HG02885 (cell line): ENCODE measurements around the gene ANKRD7.
"Not testable (repeated sequence)": the region's sequence is repeated elsewhere in the genome, so short reads cannot be mapped to it uniquely, and the experiment has no call there.

ENCODE experiments used
- ATAC-seq: cut with Tn5 transposase; IDR thresholded peaks from one replicate; pipeline ENCODE4 v1.9.1; 2021; ENCODE audit warnings: mild to moderate bottlenecking; ENCODE audit not compliant: unreplicated experiment, poor library complexity

Gene ANKRD7

DNA sequence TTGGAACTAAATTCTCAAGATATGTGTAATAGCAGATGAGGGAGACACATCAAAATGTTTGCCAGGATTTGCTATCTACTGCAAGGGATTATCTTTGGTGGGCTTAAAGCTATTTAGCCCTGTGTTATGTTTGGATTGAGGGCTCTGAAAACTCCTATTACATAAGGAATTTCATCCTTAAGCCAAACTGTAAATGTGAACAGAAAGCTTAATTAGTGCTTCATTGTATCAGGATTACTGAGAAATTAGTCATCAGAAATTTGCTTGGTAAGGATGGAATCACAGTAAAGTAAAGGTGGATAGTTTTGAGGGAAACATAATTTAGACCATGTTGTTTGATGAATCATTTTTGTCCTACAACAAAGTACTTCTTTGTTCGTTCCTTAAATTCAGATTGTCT, 8.3 kb downstream of the ANKRD7 start:
- ATAC-seq, result no peak

- ATAC-seq, result no peak
Measured at GRCh38 chr7:118233799-118234198, 9.3 kb downstream of the ANKRD7 start.

DNA sequence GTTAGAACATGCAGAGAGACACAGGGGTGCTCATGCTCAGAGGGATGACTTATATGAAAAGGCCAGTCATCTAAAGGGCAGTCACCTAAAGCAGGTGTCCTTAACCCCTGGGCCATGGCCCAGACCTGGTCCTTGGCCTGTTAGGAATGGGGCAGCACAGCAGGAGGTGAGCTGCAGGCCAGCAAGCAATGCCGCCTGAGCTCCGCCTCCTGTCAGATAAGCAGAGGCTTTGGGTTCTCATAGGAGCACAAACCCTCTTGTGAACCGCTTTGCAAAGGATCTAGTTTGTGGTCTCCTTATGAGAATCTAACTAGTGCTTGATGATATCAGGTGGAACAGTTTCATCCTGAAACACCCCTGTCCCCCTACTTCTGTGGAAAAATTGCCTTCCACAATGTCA, 14.5 kb downstream of the ANKRD7 start:
- ATAC-seq, result no peak

GRCh38 chr7:118240320-118240719, 15.8 kb downstream of the ANKRD7 start:
- ATAC-seq, result not testable (repeated sequence)

DNA sequence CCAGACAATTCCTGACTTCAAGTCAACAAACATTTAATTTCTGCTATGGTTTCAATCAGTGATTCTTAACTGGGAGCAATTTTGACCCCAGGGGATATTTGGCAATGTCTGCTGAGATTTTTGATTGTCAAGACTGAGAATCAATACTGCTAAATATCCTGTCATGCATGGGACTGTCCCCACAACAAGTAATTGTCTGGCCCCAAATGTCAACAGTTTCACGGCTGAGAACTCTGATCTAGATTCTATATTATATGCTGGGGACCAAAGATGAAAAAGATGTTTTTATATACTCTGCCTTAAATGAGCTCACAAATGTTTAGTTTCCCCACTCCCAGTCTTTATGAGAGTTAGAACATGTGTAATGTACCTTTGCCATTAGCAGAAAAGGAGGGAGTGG, 19.2 kb downstream of the ANKRD7 start:
- ATAC-seq, result no peak

- ATAC-seq, result peak; percentile 72
Measured at GRCh38 chr7:118245267-118246040, 20.9 kb downstream of the ANKRD7 start.

DNA sequence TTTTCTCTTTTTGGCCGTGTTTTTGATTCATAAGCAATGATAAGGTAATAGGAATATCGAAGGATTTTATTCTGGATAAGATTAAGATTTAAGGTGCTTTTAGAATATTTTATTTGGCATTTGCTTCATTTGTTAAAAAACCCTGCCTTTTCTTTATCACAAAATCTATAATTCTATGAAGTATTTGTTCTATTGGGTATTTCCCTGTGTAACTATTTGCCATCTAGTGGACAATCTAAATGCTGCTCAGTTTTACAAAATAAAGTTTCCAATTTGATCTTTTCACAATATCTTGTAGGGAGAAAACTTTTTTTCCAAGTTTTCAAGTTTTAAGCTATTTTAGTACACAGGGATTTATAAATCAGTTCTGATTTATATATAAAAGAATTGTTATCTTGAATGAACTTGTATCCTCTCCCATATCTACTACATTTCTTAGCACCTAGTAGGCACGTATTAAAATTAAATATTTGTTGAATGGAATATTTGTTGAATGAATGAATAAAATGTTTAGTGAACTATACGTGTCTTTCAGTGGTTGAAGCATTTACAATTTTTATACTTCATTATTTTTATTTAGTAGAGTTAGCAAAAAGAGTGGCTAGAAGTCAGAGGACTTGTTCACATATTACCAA, 26.5 kb downstream of the ANKRD7 start:
- no peak for ATAC-seq

DNA sequence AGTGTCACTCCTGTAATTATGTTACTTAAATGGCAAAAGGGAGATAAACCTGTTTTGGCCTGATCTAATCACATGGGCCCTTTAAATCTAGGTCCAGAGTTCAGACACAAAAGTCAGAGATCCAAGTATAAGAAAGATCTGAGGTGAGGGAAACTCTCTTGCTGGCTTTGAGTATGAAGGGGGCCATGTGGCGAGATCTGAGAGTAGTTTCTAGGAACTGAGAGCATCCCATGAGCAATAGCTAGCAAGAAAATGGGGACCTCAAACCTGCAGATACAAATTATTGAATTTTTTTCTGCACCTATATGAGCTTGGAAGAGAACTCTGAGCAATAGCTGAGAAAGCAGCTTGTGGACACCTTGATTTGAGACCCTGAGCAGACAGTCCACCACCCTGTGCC, 27.6 kb downstream of the ANKRD7 start:
- peak; percentile 60 for ATAC-seq

DNA sequence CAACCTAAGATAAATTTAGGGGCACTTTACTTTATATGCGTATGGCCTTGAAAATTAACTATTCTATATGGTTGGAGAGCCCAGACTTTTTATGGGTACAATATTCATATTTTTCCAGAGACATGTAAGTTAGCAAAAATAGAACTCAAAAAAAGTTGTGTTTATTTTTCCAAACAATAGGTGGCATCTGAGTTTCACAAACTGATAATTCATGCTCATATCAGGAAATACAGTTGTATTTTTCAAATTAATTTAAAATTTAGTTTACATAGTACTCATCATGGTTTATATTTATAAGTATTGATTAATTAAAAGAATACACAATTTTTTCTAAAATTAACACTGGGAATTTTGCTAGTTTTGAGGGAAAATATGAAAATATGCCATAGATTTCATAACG, 34.6 kb downstream of the ANKRD7 start:
- no peak for ATAC-seq

- ATAC-seq, result no peak
Measured at GRCh38 chr7:118264836-118265235, 40.3 kb downstream of the ANKRD7 start.

DNA sequence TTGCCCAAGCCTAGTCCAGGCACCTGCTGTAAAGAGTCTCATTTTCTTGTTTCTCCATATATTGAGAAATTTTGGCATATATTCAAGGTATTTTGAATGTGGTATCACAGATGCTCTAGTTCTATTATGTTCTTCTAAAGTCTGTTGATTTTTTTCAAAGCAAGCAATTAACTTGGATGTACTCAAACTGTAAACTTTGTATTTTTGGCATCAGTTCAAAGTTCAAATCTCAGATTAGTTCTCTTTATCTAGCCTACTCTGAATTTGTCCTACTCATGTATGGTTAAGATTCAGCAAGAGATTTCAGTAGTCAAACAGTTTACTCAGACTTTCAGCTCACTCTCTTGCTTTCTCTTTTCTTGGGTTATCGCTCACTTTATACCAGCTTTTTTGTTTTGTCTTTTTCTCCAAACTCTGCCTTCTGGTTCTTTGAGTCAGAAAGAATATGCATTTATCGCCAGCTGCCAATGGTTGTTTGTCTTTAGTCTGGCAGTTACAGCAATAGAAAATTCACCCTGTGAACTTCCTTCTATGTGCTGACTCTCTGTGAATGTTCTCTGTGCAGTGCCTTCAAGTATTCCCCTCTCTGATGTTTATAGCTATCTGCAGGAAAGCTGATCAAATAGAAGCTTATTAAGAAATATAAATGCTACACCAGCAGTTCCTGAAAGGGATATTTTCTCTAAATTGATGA, 56.0 kb downstream of the ANKRD7 start:
- ATAC-seq, result no peak

GRCh38 chr7:118281196-118281595, 56.7 kb downstream of the ANKRD7 start:
- no peak for ATAC-seq

- no peak for ATAC-seq
Measured at GRCh38 chr7:118285358-118285757, 60.9 kb downstream of the ANKRD7 start.

- no peak for ATAC-seq
Measured at GRCh38 chr7:118286131-118286530, 61.6 kb downstream of the ANKRD7 start.

GRCh38 chr7:118288098-118288497, 63.6 kb downstream of the ANKRD7 start:
- peak; percentile 90 for ATAC-seq

DNA sequence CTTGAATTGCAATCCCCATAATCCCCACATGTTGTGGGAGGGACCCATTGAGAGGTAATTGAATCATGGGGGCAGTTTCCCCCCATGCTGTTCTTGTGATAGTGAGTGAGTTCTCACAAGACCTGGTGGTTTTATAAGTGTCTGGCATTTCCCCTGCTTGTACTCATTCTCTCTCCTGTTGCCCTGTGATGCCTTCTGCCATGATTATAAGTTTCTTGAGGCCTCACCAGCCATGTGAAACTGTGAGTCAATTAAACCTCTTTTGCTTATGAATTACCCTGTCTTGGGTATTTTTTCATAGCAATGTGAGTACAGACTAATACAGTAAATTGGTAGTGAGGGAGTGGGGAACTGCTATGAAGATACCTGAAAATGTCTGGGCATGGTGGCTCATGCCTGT, 65.0 kb downstream of the ANKRD7 start:
- no peak for ATAC-seq
